SK-N-SH (cell line): ENCODE data around the gene CDC6.
"Not testable (repeated sequence)": the region's sequence is repeated elsewhere in the genome, so short reads cannot be mapped to it uniquely, and the experiment has no call there.

Source experiments
- EP300 ChIP-seq, 2 experiments: IDR thresholded peaks; 2 replicates each; pipeline versions ENCODE4 v1.4.0 to v1.6.1; 2012; ENCODE audit warnings: borderline replicate concordance in 1 of 2, low read depth in 1 of 2, low read length in 1 of 2
- MXI1 ChIP-seq: IDR thresholded peaks from 2 replicates; pipeline ENCODE4 v1.6.1; 2012; ENCODE audit warnings: mild to moderate bottlenecking, low read depth, low read length, improper control_type of control experiment
- NFIC ChIP-seq: IDR thresholded peaks from 2 replicates; pipeline ENCODE4 v1.4.0; 2012; ENCODE audit warnings: borderline replicate concordance
- POLR2AphosphoS5 ChIP-seq: IDR thresholded peaks from 2 replicates; pipeline ENCODE4 v1.6.1; 2012; ENCODE audit warnings: low read depth, low read length
- RAD21 ChIP-seq: IDR thresholded peaks from 2 replicates; pipeline ENCODE4 v1.6.1; 2012; ENCODE audit warnings: mild to moderate bottlenecking, low read length
- RCOR1 ChIP-seq: fragments of 150-350 bp; IDR thresholded peaks from 2 replicates; pipeline ENCODE4 v1.6.1; 2017; ENCODE audit warnings: antibody characterized with exemption, low read length
- REST ChIP-seq: IDR thresholded peaks from 2 replicates; pipeline ENCODE4 v1.6.1; 2012; ENCODE audit warnings: mild to moderate bottlenecking, low read depth, low read length, moderate library complexity
- SIN3A ChIP-seq: IDR thresholded peaks from 2 replicates; pipeline ENCODE4 v1.6.1; 2012; ENCODE audit warnings: low read depth, mild to moderate bottlenecking, low read length, moderate library complexity, borderline replicate concordance
- SMC3 ChIP-seq: IDR thresholded peaks from 2 replicates; pipeline ENCODE4 v1.6.1; 2012; ENCODE audit warnings: low read depth, low read length, improper control_type of control experiment
- TAF1 ChIP-seq: IDR thresholded peaks from 2 replicates; pipeline ENCODE4 v1.6.1; 2012; ENCODE audit warnings: low read depth, mild to moderate bottlenecking, low read length, moderate library complexity, borderline replicate concordance
- USF1 ChIP-seq: IDR thresholded peaks from 2 replicates; pipeline ENCODE4 v1.4.0; 2012; ENCODE audit warnings: low read depth, borderline replicate concordance
- TF ChIP-seq, protein P1 (sequence below): fragments of 200-600 bp; sonication (generic); IDR thresholded peaks from 2 replicates; pipeline ENCODE4 v1.6.1; 2017; ENCODE audit warnings: antibody characterized with exemption, mild to moderate bottlenecking, moderate library complexity
- TF ChIP-seq, protein P2 (sequence below): IDR thresholded peaks from 2 replicates; pipeline ENCODE4 v1.4.0; 2012; ENCODE audit warnings: low read depth

DNA sequence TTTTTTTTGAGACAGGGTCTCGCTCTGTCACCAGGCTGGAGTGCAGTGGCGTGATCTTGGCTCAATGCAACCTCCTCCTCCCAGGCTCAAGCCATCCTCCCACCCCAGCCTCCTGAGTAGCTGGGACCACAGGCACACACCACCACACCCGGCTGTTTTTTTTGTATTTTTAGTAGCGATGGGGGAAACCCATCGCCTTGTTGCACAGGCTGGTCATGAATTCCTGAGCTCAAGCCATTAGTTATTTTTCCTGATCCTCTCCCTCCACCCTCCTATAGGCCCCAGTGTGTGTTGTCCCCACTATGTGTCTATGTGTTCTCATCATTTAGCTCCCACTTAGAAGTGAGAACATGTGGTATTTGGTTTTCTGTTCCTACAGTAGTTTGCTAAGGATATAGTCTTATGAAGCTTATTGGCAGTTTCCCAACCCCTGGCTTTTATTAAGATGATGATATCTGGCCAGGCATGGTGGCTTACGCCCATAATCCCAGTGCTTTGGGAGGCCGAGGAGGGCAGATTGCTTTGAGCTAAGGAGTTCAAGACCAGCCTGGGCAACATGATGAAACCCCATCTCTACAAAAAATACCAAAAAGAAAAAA is 11.6 kb downstream of the CDC6 start:
- not testable (repeated sequence) for TF ChIP-seq SIN3A; USF1; NFIC; TAF1; SMC3; EP300 (IDR thresholded peaks at IDR 0.05; ENCODE audit: borderline replicate concordance in 1 of 2, low read depth in 1 of 2, low read length in 1 of 2); RAD21; REST; POLR2AphosphoS5; RCOR1; MXI1
- TF ChIP-seq, protein P1, sequence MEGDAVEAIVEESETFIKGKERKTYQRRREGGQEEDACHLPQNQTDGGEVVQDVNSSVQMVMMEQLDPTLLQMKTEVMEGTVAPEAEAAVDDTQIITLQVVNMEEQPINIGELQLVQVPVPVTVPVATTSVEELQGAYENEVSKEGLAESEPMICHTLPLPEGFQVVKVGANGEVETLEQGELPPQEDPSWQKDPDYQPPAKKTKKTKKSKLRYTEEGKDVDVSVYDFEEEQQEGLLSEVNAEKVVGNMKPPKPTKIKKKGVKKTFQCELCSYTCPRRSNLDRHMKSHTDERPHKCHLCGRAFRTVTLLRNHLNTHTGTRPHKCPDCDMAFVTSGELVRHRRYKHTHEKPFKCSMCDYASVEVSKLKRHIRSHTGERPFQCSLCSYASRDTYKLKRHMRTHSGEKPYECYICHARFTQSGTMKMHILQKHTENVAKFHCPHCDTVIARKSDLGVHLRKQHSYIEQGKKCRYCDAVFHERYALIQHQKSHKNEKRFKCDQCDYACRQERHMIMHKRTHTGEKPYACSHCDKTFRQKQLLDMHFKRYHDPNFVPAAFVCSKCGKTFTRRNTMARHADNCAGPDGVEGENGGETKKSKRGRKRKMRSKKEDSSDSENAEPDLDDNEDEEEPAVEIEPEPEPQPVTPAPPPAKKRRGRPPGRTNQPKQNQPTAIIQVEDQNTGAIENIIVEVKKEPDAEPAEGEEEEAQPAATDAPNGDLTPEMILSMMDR: not testable (repeated sequence)
- TF ChIP-seq, protein P2, sequence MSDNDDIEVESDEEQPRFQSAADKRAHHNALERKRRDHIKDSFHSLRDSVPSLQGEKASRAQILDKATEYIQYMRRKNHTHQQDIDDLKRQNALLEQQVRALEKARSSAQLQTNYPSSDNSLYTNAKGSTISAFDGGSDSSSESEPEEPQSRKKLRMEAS: not testable (repeated sequence)
